Calu3 (cell line): Measurements from ENCODE around the gene RHCE. TPM values are rescaled to one million over a fixed set of nuclear protein-coding genes. Genes with fewer than 3 reads are reported as not detected.
"Not testable (repeated sequence)": the region's sequence is repeated elsewhere in the genome, so short reads cannot be mapped to it uniquely, and the experiment has no call there.

ENCODE experiments used
- BruUV-seq: library from RNA; stranded (reverse); fragments of 400-500 nt; replicated peaks from 2 replicates; lab custom pipeline; 2021; lab: Mats Ljungman, UMichigan
- CTCF ChIA-PET: fragments of 300-600 bp; sonication (Branson Sonifier 250); formaldehyde crosslinking; loops from one replicate; lab custom pipeline; 2022; ENCODE audit warnings: antibody characterized with exemption; lab: Charles Lee
- DNase-seq: peaks from one replicate; pipeline ENCODE4 v3.0.0; 2022
- H3K27ac Mint-ChIP-seq: one replicate; pipeline ENCODE4 v1.8.0; 2022; ENCODE audit warnings: mixed read lengths; ENCODE audit not compliant: unreplicated experiment
- H3K27me3 Mint-ChIP-seq: one replicate; pipeline ENCODE4 v1.8.0; 2022; ENCODE audit warnings: mixed read lengths; ENCODE audit not compliant: unreplicated experiment
- H3K36me3 Mint-ChIP-seq: one replicate; pipeline ENCODE4 v1.8.0; 2022; ENCODE audit warnings: mild to moderate bottlenecking, moderate library complexity, mixed read lengths; ENCODE audit not compliant: insufficient read depth, unreplicated experiment
- H3K4me1 Mint-ChIP-seq: one replicate; pipeline ENCODE4 v1.8.0; 2022; ENCODE audit warnings: mild to moderate bottlenecking, low read depth, mixed read lengths; ENCODE audit not compliant: unreplicated experiment
- H3K4me3 Mint-ChIP-seq: one replicate; pipeline ENCODE4 v1.8.0; 2022; ENCODE audit warnings: mild to moderate bottlenecking, low read depth, moderate library complexity, mixed read lengths; ENCODE audit not compliant: unreplicated experiment
- H3K9me3 Mint-ChIP-seq: one replicate; pipeline ENCODE4 v1.8.0; 2022; ENCODE audit warnings: low read depth, mixed read lengths; ENCODE audit not compliant: unreplicated experiment
- intact Hi-C: fragments of 100-400 bp; cut with micrococcal nuclease; formaldehyde crosslinking; loops from one replicate; pipeline ENCODE4 v1.10.0; 2022; ENCODE audit not compliant: unreplicated experiment
- total RNA-seq: library from RNA; stranded (reverse); gene quantifications from 2 replicates; pipeline ENCODE4 v1.2.3, GENCODE V29; 2022
- TF ChIP-seq, protein P1 (sequence below): fragments of 200-600 bp; IDR thresholded peaks from one replicate; pipeline ENCODE4 v1.8.0; 2022; ENCODE audit warnings: antibody characterized with exemption; ENCODE audit not compliant: unreplicated experiment

RHCE gene
- total RNA-seq, 1 experiment from 2014 or later = not detected

DNA sequence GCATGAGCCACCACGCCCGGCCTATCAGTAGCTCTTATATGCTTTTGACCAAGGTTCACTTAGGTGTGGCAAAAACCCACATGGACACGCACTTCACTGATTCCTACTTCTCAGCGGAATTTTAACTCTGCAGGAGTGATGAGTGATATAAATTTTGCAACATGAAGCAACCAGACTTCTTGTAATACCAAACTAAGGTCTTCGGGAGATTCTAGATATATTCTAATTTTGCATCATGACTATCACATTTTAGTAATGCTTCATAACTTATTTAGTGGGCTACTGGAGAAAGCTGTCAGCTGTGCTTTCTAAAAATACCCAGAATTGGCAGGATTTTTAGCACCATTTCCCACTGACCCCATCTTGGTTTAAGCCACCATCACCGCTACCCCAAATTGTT lies 27.8 kb downstream of the RHCE start:
- peaks cover 24% of the 10 kb centered on the region for H3K27me3 Mint-ChIP-seq
- no peak for DNase-seq
- H3K27ac Mint-ChIP-seq = no peak overlapping the region
- no TSS peak for BruUV-seq
- no peaks in the 10 kb centered on the region for H3K36me3 Mint-ChIP-seq
- TF ChIP-seq, protein P1, sequence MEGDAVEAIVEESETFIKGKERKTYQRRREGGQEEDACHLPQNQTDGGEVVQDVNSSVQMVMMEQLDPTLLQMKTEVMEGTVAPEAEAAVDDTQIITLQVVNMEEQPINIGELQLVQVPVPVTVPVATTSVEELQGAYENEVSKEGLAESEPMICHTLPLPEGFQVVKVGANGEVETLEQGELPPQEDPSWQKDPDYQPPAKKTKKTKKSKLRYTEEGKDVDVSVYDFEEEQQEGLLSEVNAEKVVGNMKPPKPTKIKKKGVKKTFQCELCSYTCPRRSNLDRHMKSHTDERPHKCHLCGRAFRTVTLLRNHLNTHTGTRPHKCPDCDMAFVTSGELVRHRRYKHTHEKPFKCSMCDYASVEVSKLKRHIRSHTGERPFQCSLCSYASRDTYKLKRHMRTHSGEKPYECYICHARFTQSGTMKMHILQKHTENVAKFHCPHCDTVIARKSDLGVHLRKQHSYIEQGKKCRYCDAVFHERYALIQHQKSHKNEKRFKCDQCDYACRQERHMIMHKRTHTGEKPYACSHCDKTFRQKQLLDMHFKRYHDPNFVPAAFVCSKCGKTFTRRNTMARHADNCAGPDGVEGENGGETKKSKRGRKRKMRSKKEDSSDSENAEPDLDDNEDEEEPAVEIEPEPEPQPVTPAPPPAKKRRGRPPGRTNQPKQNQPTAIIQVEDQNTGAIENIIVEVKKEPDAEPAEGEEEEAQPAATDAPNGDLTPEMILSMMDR = no peak
- intact Hi-C loops = no loop called here
- no peak overlapping the region for H3K4me3 Mint-ChIP-seq
- H3K9me3 Mint-ChIP-seq = no peaks in the 10 kb centered on the region
- CTCF ChIA-PET = no interaction called here
- H3K4me1 Mint-ChIP-seq = no peaks in the 10 kb centered on the region

DNA sequence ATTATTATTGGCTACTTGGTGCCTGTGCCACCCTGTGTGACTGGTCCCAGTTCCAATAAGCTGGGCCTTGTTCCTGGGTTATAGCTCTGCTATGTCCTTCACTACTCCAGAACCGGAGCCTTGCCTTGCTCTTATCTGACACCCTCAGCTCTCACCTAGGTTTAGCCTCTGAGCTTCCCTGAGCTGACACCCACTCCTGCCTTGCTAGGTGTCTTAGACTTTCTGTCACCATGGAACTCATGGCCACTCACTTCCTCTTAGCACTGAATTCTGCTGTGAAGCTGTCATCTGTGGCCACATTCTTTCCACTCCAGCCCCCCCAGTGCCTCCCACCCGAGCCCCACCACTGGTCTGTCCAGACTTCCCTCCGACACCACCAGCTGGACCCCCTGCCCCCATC lies 30.9 kb downstream of the RHCE start:
- intact Hi-C loops, DNase-seq, H3K4me3 Mint-ChIP-seq, CTCF ChIA-PET, H3K4me1 Mint-ChIP-seq, H3K36me3 Mint-ChIP-seq, H3K9me3 Mint-ChIP-seq, BruUV-seq, H3K27ac Mint-ChIP-seq: not testable (repeated sequence)
- peaks cover 34% of the 10 kb centered on the region for H3K27me3 Mint-ChIP-seq

DNA sequence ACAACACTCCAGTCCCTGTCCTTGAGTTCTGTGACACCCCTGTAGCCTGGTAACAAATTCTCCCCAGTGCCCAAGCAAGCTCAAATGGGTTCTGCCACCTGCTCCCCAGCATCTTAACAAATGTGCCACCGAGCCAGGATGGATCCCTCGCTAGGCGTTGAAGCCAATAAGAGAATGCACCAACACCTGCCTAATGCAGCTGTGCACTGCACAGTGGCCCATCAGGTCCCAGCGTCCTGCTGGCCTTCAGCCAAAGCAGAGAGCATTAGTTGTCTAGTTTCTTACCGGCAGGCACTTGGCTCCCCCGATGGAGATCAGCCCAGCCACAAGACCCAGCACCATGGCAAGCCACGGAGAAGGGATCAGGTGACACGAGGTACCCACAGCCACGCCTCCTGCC lies 31.9 kb downstream of the RHCE start:
- intact Hi-C loops, DNase-seq, H3K4me1 Mint-ChIP-seq, H3K36me3 Mint-ChIP-seq, CTCF ChIA-PET, H3K27ac Mint-ChIP-seq, H3K9me3 Mint-ChIP-seq, BruUV-seq, H3K4me3 Mint-ChIP-seq: not testable (repeated sequence)
- H3K27me3 Mint-ChIP-seq = peaks cover 26% of the 10 kb centered on the region

DNA sequence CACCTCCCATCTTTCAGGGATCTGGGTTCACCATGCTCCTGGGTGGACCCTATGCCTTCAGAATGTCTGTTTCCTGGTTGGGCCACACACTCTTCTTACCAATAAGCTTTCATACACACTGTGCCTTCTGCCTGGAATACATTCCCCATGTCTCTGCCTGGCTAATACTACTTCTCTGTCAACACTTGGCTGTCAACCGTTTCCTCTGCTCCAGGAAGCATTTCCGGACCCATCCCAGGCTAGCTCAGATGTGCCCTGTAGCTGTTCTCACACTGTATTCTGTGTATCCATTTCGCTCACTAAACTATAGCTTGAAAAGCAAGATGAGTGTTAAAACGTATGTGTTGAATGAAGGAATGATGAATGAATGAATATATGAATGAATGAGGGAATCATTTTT lies 33.5 kb downstream of the RHCE start:
- CTCF ChIA-PET, H3K9me3 Mint-ChIP-seq, intact Hi-C loops, DNase-seq, BruUV-seq, H3K4me1 Mint-ChIP-seq, H3K4me3 Mint-ChIP-seq, H3K27ac Mint-ChIP-seq, H3K36me3 Mint-ChIP-seq: not testable (repeated sequence)
- peaks cover 33% of the 10 kb centered on the region for H3K27me3 Mint-ChIP-seq

DNA sequence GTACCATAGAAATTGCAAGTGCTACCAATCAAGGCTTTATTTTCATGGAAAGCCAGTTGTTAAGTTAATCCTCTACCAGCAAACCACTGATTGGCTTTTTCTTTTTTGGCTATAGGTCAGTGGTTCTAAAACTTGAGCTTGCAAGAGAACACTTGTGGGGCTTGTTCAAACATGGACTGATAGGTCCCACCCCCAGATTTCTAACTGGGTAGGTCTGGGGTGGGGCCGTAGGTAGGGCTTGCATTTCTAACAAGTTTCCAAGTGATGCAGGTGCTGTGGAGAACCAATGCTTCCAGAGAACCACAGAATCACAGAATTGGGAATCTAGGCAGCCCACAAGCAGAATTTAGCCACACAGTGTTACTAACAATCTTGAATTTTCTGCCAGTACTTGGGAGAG lies 36.8 kb downstream of the RHCE start:
- CTCF ChIA-PET, H3K4me1 Mint-ChIP-seq, H3K9me3 Mint-ChIP-seq, H3K27ac Mint-ChIP-seq, DNase-seq, BruUV-seq, H3K4me3 Mint-ChIP-seq, intact Hi-C loops, H3K36me3 Mint-ChIP-seq: not testable (repeated sequence)
- peaks cover 23% of the 10 kb centered on the region for H3K27me3 Mint-ChIP-seq

DNA sequence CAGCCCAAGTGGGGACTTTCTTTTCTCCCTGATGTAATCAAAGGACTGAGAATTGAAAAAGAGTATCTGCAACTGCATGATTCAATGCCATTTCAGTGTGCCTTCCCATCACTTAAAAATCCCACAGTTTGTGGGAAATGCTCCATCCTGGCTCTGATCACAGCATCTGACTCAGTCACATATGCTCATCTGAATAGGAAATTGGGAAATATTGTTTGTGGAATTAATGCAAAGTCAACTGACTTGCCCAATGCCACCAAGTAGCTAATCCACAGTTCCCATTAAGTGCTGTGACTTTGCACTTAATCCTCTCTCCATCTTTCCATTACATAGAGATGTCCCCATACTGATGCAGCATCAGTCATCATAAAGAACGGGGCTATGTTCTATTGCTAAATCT lies 37.5 kb downstream of the RHCE start:
- DNase-seq, H3K36me3 Mint-ChIP-seq, H3K4me3 Mint-ChIP-seq, BruUV-seq, H3K27ac Mint-ChIP-seq, intact Hi-C loops, CTCF ChIA-PET, H3K4me1 Mint-ChIP-seq, H3K9me3 Mint-ChIP-seq: not testable (repeated sequence)
- H3K27me3 Mint-ChIP-seq = peaks cover 31% of the 10 kb centered on the region

DNA sequence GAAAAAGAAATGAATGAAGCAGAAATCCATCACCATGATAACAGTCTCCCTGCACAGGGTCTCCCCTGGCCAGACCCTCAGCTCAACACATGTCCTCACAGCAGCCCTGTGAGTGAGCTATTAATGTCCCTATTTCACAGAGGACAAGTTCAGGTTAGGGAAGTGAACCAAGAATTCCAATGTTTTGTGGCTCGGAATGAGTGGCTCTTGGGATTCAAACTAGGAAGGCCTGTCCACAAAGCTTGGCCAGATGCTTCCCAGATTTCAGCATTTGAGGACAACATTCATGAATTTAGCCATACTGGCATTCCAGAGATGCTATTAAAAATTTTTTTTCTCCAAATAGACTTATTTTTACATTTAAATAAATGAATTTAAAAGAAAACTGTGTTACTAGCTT lies 38.1 kb downstream of the RHCE start:
- H3K4me3 Mint-ChIP-seq, H3K27ac Mint-ChIP-seq, BruUV-seq, intact Hi-C loops, H3K9me3 Mint-ChIP-seq, H3K36me3 Mint-ChIP-seq, CTCF ChIA-PET, H3K4me1 Mint-ChIP-seq, DNase-seq: not testable (repeated sequence)
- H3K27me3 Mint-ChIP-seq = peaks cover 33% of the 10 kb centered on the region

DNA sequence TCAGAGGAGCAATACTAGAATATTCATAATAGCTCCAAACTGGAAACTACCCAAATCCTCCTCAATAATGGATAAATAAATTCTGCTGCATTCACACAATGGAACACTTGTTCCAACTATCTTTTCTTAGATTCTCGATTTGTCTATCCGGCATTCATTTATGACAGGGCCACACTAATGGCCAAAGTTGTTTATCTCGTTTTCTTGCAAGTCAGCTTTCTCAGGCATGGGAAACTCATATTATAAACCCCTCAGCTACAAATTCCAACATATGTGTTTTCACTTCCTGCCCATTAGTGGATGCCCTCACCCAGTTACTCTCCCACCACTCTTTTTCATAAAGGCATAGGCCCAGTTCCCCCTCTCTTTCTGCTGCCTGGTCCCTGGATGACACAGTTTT lies 42.3 kb downstream of the RHCE start:
- H3K9me3 Mint-ChIP-seq, H3K27ac Mint-ChIP-seq, H3K4me3 Mint-ChIP-seq, intact Hi-C loops, H3K36me3 Mint-ChIP-seq, DNase-seq, BruUV-seq, H3K4me1 Mint-ChIP-seq, CTCF ChIA-PET: not testable (repeated sequence)
- H3K27me3 Mint-ChIP-seq = peaks cover 17% of the 10 kb centered on the region

DNA sequence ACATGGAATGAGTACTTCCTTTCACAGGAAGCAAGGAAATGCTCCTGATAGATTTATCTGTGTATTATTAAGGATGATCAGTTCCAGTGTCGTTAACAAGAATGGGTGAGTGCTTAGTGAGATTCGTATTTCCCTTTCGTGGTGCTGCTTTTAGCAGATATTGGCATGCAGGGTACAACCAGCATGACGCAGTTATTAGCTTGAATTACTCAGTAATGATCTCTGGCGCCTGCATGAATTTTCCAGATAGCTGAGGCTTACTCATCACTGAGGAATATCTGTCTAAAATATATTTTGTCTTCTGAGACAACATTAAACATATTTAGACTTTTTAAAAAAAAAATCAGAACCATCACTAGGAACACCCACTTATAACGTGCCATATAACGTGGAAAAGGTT lies 48.9 kb downstream of the RHCE start:
- H3K9me3 Mint-ChIP-seq, H3K4me1 Mint-ChIP-seq, H3K27ac Mint-ChIP-seq, intact Hi-C loops, DNase-seq, H3K4me3 Mint-ChIP-seq, H3K36me3 Mint-ChIP-seq, CTCF ChIA-PET, BruUV-seq, H3K27me3 Mint-ChIP-seq: not testable (repeated sequence)
